GM19438 (cell line): ENCODE measurements around the gene GOLPH3.
"Not testable (repeated sequence)": the region's sequence is repeated elsewhere in the genome, so short reads cannot be mapped to it uniquely, and the experiment has no call there.

ENCODE experiments used
- ATAC-seq: cut with Tn5 transposase; IDR thresholded peaks from one replicate; pipeline ENCODE4 v1.9.1; 2021; ENCODE audit warnings: low read depth; ENCODE audit not compliant: unreplicated experiment

Gene GOLPH3

GRCh38 chr5:32078855-32079254, 95.3 kb downstream of the GOLPH3 start:
- ATAC-seq = not testable (repeated sequence)

- ATAC-seq = no peak
These were observed 97.1 kb downstream of the GOLPH3 start for GRCh38 chr5:32076699-32077695.
